PC-3 (cell line): ENCODE data around the gene ENTHD1. TPM values are rescaled to one million over a fixed set of nuclear protein-coding genes. Genes with fewer than 3 reads are reported as not detected.

Experiments used
- ATAC-seq: fragments of 200-7000 bp; cut with Tn5 transposase; 2 replicates; pipeline ENCODE4 v1.9.1; 2020; ENCODE audit warnings: mild to moderate bottlenecking, moderate library complexity
- BruUV-seq: library from RNA; stranded (reverse); fragments of 400-500 nt; replicated peaks from 2 replicates; lab custom pipeline; 2021; lab: Mats Ljungman, UMichigan
- CTCF ChIA-PET: fragments of 300-600 bp; sonication (Branson Sonifier 250); formaldehyde crosslinking; loops from one replicate; lab custom pipeline; 2022; ENCODE audit warnings: antibody characterized with exemption; lab: Charles Lee
- POLR2A ChIA-PET: fragments of 300-600 bp; sonication (Branson Sonifier 250); formaldehyde crosslinking; loops from one replicate; lab custom pipeline; 2022; ENCODE audit warnings: antibody characterized with exemption; ENCODE audit not compliant: unreplicated experiment; lab: Charles Lee
- DNase-seq: peaks from one replicate; pipeline ENCODE4 v3.0.0-alpha.2; 2015
- H2AFZ ChIP-seq: fragments of 300-600 bp; sonication (generic); 2 replicates; pipeline ENCODE4 v1.6.0; 2016; ENCODE audit warnings: antibody characterized with exemption, low read length
- H3F3A ChIP-seq: fragments of 300-600 bp; sonication (generic); one replicate; pipeline ENCODE4 v1.6.0; 2017; ENCODE audit warnings: antibody characterized with exemption, low read length, control low read depth, mild to moderate bottlenecking; ENCODE audit not compliant: unreplicated experiment
- H3K27ac ChIP-seq: fragments of 300-600 bp; sonication (generic); 2 replicates; pipeline ENCODE4 v1.5.1; 2016; ENCODE audit warnings: mild to moderate bottlenecking, low read length
- H3K27me3 ChIP-seq: fragments of 300-600 bp; sonication (generic); 2 replicates; pipeline ENCODE4 v1.6.1; 2016; ENCODE audit warnings: low read length, mixed read lengths
- H3K36me3 ChIP-seq: fragments of 300-600 bp; sonication (generic); 2 replicates; pipeline ENCODE4 v1.6.1; 2016; ENCODE audit warnings: low read depth, mixed run types, low read length, mixed read lengths
- H3K4me1 ChIP-seq: fragments of 300-600 bp; sonication (generic); 2 replicates; pipeline ENCODE4 v1.5.1; 2016; ENCODE audit warnings: low read length; ENCODE audit not compliant: insufficient read depth
- H3K4me2 ChIP-seq: fragments of 300-600 bp; sonication (generic); 2 replicates; pipeline ENCODE4 v1.6.0; 2016; ENCODE audit warnings: low read length
- H3K4me3 ChIP-seq: fragments of 300-600 bp; sonication (generic); 2 replicates; pipeline ENCODE4 v1.5.1; 2016; ENCODE audit warnings: mild to moderate bottlenecking, low read length, mixed read lengths
- H3K79me2 ChIP-seq: fragments of 300-600 bp; sonication (generic); 2 replicates; pipeline ENCODE4 v1.6.1; 2017; ENCODE audit warnings: low read length, mixed read lengths
- H3K9ac ChIP-seq: fragments of 300-600 bp; sonication (generic); 2 replicates; pipeline ENCODE4 v1.6.0; 2016; ENCODE audit warnings: mild to moderate bottlenecking, low read length
- H3K9me2 ChIP-seq: fragments of 300-600 bp; sonication (generic); replicated peaks from 2 replicates; pipeline ENCODE4 v1.6.1; 2016; ENCODE audit warnings: mixed run types, low read length, mixed read lengths
- H3K9me3 ChIP-seq: fragments of 300-600 bp; sonication (generic); 2 replicates; pipeline ENCODE4 v1.6.1; 2016; ENCODE audit warnings: low read length, mixed read lengths
- H4K20me1 ChIP-seq: fragments of 300-600 bp; sonication (generic); 2 replicates; pipeline ENCODE4 v1.6.1; 2016; ENCODE audit warnings: low read length, mixed read lengths
- EZH2 ChIP-seq: fragments of 300-600 bp; sonication (generic); IDR thresholded peaks from one replicate; pipeline ENCODE4 v1.6.1; 2017; ENCODE audit warnings: antibody characterized with exemption, mild to moderate bottlenecking, low read length; ENCODE audit not compliant: unreplicated experiment
- EZH2phosphoT487 ChIP-seq: fragments of 300-600 bp; sonication (generic); IDR thresholded peaks from 2 replicates; pipeline ENCODE4 v1.6.1; 2018; ENCODE audit warnings: mild to moderate bottlenecking, antibody characterized with exemption, low read length, borderline replicate concordance
- intact Hi-C: fragments of 100-400 bp; cut with micrococcal nuclease; formaldehyde crosslinking; loops from 2 replicates; pipeline ENCODE4 v1.9.0; 2023
- total RNA-seq: library from RNA; depleted of rRNA; stranded (reverse); fragments of >200 nt; gene quantifications from 2 replicates; pipeline ENCODE4 v1.2.3, GENCODE V29; 2014
- TF ChIP-seq, protein P1 (sequence below): fragments of 300-600 bp; sonication (generic); conservative IDR thresholded peaks from 2 replicates; pipeline ENCODE4 v1.5.1; 2017; ENCODE audit warnings: antibody characterized with exemption, low read depth, mild to moderate bottlenecking, low read length

The ENTHD1 gene
- total RNA-seq, 1 experiment from 2014 or later = not detected

- Histone ChIP-seq H3F3A (no peaks in the 10 kb centered on the region), H3K9me2 (no peaks in the 10 kb centered on the region), H3K9me3 (no peaks in the 10 kb centered on the region), H3K27ac (no peak overlapping the region), H4K20me1 (no peaks in the 10 kb centered on the region), H3K4me3 (no peak overlapping the region), H3K36me3 (no peaks in the 10 kb centered on the region), H3K4me2 (no peak overlapping the region), H2AFZ (no peak overlapping the region), H3K4me1 (no peaks in the 10 kb centered on the region), H3K27me3 (peaks cover 53% of the 10 kb centered on the region), H3K79me2 (no peaks in the 10 kb centered on the region), H3K9ac (no peak overlapping the region)
- DNase-seq (no peak), ATAC-seq (no peak)
- BruUV-seq = no TSS peak
- ChIA-PET CTCF (no interaction called here), POLR2A (no interaction called here)
- intact Hi-C loops = no loop called here
- TF ChIP-seq, protein P1, sequence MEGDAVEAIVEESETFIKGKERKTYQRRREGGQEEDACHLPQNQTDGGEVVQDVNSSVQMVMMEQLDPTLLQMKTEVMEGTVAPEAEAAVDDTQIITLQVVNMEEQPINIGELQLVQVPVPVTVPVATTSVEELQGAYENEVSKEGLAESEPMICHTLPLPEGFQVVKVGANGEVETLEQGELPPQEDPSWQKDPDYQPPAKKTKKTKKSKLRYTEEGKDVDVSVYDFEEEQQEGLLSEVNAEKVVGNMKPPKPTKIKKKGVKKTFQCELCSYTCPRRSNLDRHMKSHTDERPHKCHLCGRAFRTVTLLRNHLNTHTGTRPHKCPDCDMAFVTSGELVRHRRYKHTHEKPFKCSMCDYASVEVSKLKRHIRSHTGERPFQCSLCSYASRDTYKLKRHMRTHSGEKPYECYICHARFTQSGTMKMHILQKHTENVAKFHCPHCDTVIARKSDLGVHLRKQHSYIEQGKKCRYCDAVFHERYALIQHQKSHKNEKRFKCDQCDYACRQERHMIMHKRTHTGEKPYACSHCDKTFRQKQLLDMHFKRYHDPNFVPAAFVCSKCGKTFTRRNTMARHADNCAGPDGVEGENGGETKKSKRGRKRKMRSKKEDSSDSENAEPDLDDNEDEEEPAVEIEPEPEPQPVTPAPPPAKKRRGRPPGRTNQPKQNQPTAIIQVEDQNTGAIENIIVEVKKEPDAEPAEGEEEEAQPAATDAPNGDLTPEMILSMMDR = no peak
- no peak for TF ChIP-seq EZH2
- no peak for TF ChIP-seq EZH2phosphoT487
Observed at GRCh38 chr22:39913321-39913720, 19.8 kb upstream of the ENTHD1 start.

- Histone ChIP-seq H3K4me1 (no peaks in the 10 kb centered on the region), H3K4me3 (no peak overlapping the region), H3K36me3 (no peaks in the 10 kb centered on the region), H3K4me2 (no peak overlapping the region), H3K9me3 (no peaks in the 10 kb centered on the region), H4K20me1 (no peaks in the 10 kb centered on the region), H3K79me2 (no peaks in the 10 kb centered on the region), H3K9ac (no peak overlapping the region), H3K27me3 (peaks cover 49% of the 10 kb centered on the region), H2AFZ (no peak overlapping the region), H3K9me2 (no peaks in the 10 kb centered on the region), H3K27ac (no peak overlapping the region), H3F3A (no peaks in the 10 kb centered on the region)
- POLR2A ChIA-PET = no interaction called here
- DNase-seq (no peak), ATAC-seq (no peak)
- CTCF ChIA-PET = interaction anchor here (0.6 kb wide), 1 partner anchor 10 kb away, joined by 6 read pairs; no protein-coding TSS in a partner anchor
- TF ChIP-seq EZH2phosphoT487 (no peak), EZH2 (no peak)
- TF ChIP-seq, protein P1 = no peak
- BruUV-seq = no TSS peak
- intact Hi-C loops = no loop called here
Observed at GRCh38 chr22:39910876-39911613, 17.5 kb upstream of the ENTHD1 start.

DNA sequence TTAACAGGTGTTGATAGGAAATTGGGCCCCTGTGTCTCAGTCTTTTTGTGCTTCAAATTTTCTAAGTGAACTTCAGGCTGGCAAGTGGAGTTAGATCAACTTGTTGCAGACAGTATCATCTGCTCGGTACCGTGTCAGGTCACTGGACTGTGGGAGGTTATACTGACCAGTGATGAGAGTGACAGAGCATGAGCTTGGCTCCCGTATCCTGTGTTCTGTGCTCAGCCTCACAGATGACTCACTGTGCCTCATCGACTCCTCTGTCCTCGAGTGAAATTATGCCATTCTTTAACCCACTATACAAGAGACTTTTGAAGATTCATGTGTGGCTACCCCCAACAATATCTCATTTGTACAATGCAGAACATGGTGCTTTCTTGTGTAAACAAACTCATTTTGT is 15.2 kb upstream of the ENTHD1 start:
- ATAC-seq (no peak), DNase-seq (peak; percentile 3)
- Histone ChIP-seq H3K9me2 (no peaks in the 10 kb centered on the region), H3K27me3 (peaks cover 55% of the 10 kb centered on the region), H3K27ac (no peak overlapping the region), H3K4me1 (no peaks in the 10 kb centered on the region), H3K36me3 (no peaks in the 10 kb centered on the region), H4K20me1 (no peaks in the 10 kb centered on the region), H3F3A (no peaks in the 10 kb centered on the region), H3K4me2 (no peak overlapping the region), H3K4me3 (no peak overlapping the region), H3K9ac (no peak overlapping the region), H2AFZ (no peak overlapping the region), H3K79me2 (no peaks in the 10 kb centered on the region), H3K9me3 (no peaks in the 10 kb centered on the region)
- ChIA-PET CTCF (no interaction called here), POLR2A (no interaction called here)
- no TSS peak for BruUV-seq
- TF ChIP-seq, protein P1 = no peak
- TF ChIP-seq EZH2phosphoT487 (no peak), EZH2 (no peak)
- intact Hi-C loops = no loop called here
